H1 (cell line): Measurements from ENCODE around the gene GPN2.

Source experiments
- ASH2L ChIP-seq: fragments of 200-600, 300-600 bp; sonication (generic); IDR thresholded peaks from one replicate; pipeline ENCODE4 v1.7.1; 2017; ENCODE audit warnings: low read length
- CTCF ChIP-seq, 3 experiments: IDR thresholded peaks; 1 replicate in 2 of 3; 2 replicates in 1 of 3; pipeline versions ENCODE4 v1.5.1 to v1.6.1; 2011; ENCODE audit warnings: low read length in 3 of 3, mild to moderate bottlenecking in 3 of 3, inconsistent platforms in 2 of 3, low read depth in 1 of 3, moderate library complexity in 1 of 3; ENCODE audit not compliant: insufficient read depth in 1 of 3; ENCODE audit errors: control extremely low read depth in 1 of 3
- EZH2 ChIP-seq: fragments of 200-600 bp; sonication (generic); IDR thresholded peaks from 2 replicates; pipeline ENCODE4 v1.7.1; 2012; ENCODE audit warnings: low read depth, mild to moderate bottlenecking, moderate library complexity, low read length, inconsistent platforms; ENCODE audit not compliant: severe bottlenecking
- KDM1A ChIP-seq: fragments of 200-600, 300-600 bp; sonication (generic); IDR thresholded peaks from 2 replicates; pipeline ENCODE4 v1.7.1; 2016; ENCODE audit warnings: mild to moderate bottlenecking, low read length, borderline replicate concordance
- POLR2A ChIP-seq, 2 experiments: IDR thresholded peaks; 1 replicate in 1 of 2; 2 replicates in 1 of 2; pipeline ENCODE4 v1.6.1; 2011; ENCODE audit warnings: low read depth in 2 of 2, low read length in 2 of 2, mild to moderate bottlenecking in 2 of 2; ENCODE audit errors: control extremely low read depth in 1 of 2
- POLR2AphosphoS5 ChIP-seq: IDR thresholded peaks from 2 replicates; pipeline ENCODE4 v1.6.1; 2011; ENCODE audit warnings: low read depth, low read length
- ZNF274 ChIP-seq: IDR thresholded peaks from 2 replicates; pipeline ENCODE4 v1.7.0; 2012; ENCODE audit warnings: low read length, borderline replicate concordance; ENCODE audit errors: extremely low read depth
- TF ChIP-seq, protein P1 (sequence below): IDR thresholded peaks from 2 replicates; pipeline ENCODE4 v1.6.1; 2012; ENCODE audit warnings: inconsistent platforms

DNA sequence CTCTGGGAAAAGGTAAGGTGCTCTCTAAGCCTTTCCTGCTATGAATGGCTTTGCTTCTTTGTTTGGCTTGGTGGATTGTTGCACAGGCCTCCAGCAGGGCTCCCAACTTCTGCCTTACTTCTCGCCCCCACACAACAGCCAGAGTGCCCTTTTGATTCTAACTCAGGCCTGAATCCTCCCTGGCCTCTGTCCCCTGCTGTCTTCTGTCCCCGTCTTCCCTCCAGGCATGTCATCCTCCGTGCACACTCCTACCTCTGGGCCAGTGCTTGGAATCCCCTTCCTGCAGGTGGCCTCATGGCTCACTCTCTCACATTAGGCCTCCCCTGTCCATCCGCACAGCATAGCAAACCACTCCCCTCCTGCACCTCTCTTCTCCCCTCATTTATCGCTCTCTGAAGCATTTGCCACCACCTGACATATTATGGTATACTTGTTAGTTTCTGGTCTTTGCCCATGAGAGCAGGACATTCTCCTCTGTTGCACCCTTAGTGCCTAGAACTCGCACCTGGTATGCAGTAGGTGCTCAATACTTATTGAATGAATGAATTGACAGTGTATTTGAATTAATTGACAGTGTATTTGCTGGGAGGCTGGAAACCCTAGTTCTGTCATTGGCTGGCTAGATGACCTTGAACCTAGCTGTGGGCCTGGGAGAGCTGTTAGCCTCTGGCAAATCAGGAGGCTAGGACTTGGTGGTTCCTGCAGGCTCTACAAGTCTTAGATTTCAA lies 60.7 kb downstream of the GPN2 start:
- no peak for TF ChIP-seq CTCF (IDR thresholded peaks at IDR 0.05; ENCODE audit: control extremely low read depth in 1 of 3, insufficient read depth in 1 of 3, low read depth in 1 of 3, low read length in 3 of 3)
- TF ChIP-seq ZNF274: no peak
- no peak for TF ChIP-seq EZH2
- TF ChIP-seq KDM1A: no peak
- TF ChIP-seq POLR2A (IDR thresholded peaks at IDR 0.05; ENCODE audit: control extremely low read depth in 1 of 2, low read depth in 2 of 2, low read length in 2 of 2): no peak
- no peak for TF ChIP-seq ASH2L
- TF ChIP-seq POLR2AphosphoS5: no peak
- TF ChIP-seq, protein P1, sequence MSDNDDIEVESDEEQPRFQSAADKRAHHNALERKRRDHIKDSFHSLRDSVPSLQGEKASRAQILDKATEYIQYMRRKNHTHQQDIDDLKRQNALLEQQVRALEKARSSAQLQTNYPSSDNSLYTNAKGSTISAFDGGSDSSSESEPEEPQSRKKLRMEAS: no peak
